Hair follicular keratinocyte (primary cell): ENCODE data around the gene FBXO42. TPM values are rescaled to one million over a fixed set of nuclear protein-coding genes. Genes with fewer than 3 reads are reported as not detected.

Experiments used
- total RNA-seq: library from RNA; depleted of rRNA; stranded (reverse); fragments of >200 nt; gene quantifications from 2 replicates; pipeline ENCODE4 v1.2.3, GENCODE V29; 2015

FBXO42 gene
- 9.8 and 12.2 TPM in 2 replicates for total RNA-seq

GRCh38 chr1:16351994-16352841 is at the start of gene FBXO42:
Gene FBXO42 (minus strand): TSS chr1:16352480. CDS start chr1:16315418, 37,062 bp downstream.

GRCh38 chr1:16366722-16367257 is 14.5 kb upstream of the FBXO42 start, which contains the start of gene SZRD1:
Gene SZRD1 (plus strand): TSS chr1:16367242. CDS start chr1:16367258, 16 bp downstream.

GRCh38 chr1:16236511-16237342 is 115.6 kb downstream of the FBXO42 start, which contains the start of gene CPLANE2:
Gene CPLANE2 (minus strand): TSS chr1:16237183. CDS start chr1:16236742, 441 bp downstream.

GRCh38 chr1:16212251-16212961 is 139.9 kb downstream of the FBXO42 start, which contains the start of gene ARHGEF19:
Gene ARHGEF19 (minus strand): TSS chr1:16212652. CDS start chr1:16209054, 3,598 bp downstream.

Other genes starting within 250 kb of the FBXO42 start
- gene EPHA2, start 196.4 kb downstream of the FBXO42 start, total RNA-seq = 110 and 129 TPM in 2 replicates
- 3.3 and 4.9 TPM in 2 replicates for gene ARHGEF19, start 139.8 kb downstream of the FBXO42 start, total RNA-seq
- 4.7 and 7.7 TPM in 2 replicates for gene CPLANE2, start 115.3 kb downstream of the FBXO42 start, total RNA-seq
- 56.5 and 68.5 TPM in 2 replicates for gene SZRD1, start 14.8 kb upstream of the FBXO42 start, total RNA-seq
- gene SPATA21, start 84.9 kb upstream of the FBXO42 start, total RNA-seq = not detected in 2 replicates
- gene NECAP2, start 88.2 kb upstream of the FBXO42 start, total RNA-seq = 73.7 and 86.0 TPM in 2 replicates
- gene RNU1-1, start 161.8 kb upstream of the FBXO42 start, total RNA-seq = under 0.01 TPM in 2 replicates